ENCODE measurements around the gene CYP2R1.

CYP2R1 gene

GRCh38 chr11:14852571-14853177 lies 39.4 kb downstream of the CYP2R1 start:
- in situ Hi-C loops (cut with HindIII; ENCODE audit: low pct_ligation_motif_present, low pct_unique_long_range_greater_than_20kb, low sequenced_read_pairs) = no loop called here
- DNase-seq = no peak

- DNase-seq = no peak
- in situ Hi-C loops (cut with HindIII; ENCODE audit: low pct_ligation_motif_present, low pct_unique_long_range_greater_than_20kb, low sequenced_read_pairs) = no loop called here
Measured at GRCh38 chr11:14842002-14842401, 50.0 kb downstream of the CYP2R1 start.

GRCh38 chr11:14835496-14836492 lies 56.2 kb downstream of the CYP2R1 start:
- no peak for DNase-seq
- in situ Hi-C loops (cut with HindIII; ENCODE audit: low pct_ligation_motif_present, low pct_unique_long_range_greater_than_20kb, low sequenced_read_pairs) = no loop called here
